HG02884 (cell line): ENCODE measurements around the gene CCDC8.
"Not testable (repeated sequence)": the region's sequence is repeated elsewhere in the genome, so short reads cannot be mapped to it uniquely, and the experiment has no call there.

ENCODE experiments used
- ATAC-seq: cut with Tn5 transposase; IDR thresholded peaks from one replicate; pipeline ENCODE4 v1.9.1; 2021; ENCODE audit warnings: mild to moderate bottlenecking, moderate library complexity; ENCODE audit not compliant: unreplicated experiment

Gene CCDC8

DNA sequence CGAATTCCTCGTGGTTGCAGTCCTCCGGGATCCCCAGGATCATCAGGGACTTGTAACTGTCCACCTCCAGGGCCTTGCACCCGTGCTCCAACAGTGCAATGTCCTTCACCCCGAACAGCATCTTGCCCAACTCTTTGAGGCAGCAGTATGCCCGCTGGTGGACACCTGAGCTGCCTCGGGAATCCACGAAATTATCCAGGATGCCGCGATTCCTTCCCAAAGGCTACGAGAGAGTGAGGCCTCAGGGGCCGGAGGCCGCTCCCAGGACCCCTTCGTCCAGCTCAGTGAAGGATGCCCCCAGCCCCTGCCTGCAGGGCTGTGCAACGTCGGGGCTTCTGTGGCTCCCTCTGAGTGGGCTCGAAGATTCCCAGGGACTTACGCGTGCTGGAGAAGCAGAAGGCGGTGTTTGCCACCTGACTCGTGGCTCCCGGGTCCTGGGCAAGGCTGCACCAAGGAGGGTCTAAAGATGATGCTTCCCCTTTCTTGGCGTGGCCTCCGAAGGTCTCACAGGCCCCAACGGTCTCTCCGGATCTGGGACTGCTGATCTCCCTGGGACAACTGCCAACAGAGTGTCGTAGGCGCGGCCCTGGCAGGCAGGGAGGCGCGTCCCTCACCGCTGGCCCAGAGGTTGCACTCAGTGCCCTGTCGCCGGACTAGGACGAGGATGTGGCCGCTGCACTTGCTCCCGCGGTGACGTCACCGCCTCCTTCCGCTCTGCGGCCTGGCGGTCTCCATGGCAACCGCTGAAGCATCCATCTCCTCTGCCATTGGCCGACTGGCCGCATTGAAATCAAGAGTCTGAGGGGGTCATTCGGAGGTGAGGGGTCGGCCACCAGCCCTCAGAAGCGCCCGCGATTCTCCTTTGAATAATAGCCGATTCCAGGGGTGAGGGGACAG is 15.1 kb upstream of the CCDC8 start, which contains the start of gene PNMA8C:
Gene PNMA8C (minus strand): TSS at position 698 of the 897 bp plus-strand sequence. CDS start 577 bp downstream, at position 121.
- ATAC-seq, result no peak

DNA sequence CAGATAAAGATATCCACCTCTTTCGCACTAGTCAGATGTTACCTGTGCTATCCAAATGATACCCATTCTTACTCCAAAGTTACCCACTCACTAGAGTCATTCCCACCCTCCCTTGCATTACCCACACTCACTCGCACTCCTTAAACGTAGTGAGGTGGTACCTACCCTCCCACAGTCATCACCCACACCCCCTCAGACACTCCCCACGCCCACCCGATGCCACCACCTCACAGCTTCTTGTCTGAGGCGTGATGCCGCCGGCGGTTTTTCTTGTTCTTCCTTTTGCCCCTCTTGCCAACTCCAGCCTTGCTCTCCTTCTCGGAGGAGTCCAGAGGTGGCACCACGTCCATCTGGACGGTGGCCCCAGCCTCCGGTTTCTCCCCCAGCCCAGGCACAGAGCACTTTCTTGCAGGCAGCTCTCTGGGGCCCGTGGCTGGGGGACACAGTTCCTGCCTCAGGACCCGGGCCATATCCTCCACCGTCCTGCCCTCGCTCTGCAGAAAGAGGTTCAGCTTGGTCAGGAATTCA is 14.2 kb upstream of the CCDC8 start:
- ATAC-seq, result no peak

DNA sequence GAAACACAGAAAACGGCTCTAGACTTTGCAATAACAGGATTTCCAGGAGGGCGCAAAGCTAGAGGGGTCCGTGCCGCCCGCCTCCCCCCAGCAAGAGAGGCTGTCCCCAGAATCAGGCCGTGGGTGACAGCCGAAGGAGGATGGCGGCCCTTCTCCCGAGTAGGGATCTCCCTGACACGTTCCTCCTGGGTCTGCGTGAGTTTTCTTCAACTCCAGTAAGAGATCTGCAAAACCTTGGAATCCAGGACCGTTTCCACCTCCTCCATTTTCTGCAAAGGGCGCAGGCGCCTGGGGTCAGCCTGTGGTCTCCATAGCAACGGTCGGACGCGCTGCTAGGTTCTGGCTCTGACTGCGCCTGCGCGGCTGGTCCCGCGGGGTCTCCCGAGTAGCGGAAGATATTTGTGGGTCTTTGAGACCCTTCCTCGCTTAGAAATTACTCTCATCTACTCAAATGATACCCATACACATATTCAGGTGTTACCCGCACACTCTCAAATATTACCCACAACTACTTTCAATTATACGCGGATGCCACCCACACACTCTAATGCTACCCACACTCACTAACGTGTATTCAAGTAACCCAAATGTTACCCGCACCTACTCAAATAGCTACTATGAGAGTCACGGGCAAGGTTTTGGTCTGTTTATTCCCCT is 13.3 kb upstream of the CCDC8 start:
- ATAC-seq, result no peak

DNA sequence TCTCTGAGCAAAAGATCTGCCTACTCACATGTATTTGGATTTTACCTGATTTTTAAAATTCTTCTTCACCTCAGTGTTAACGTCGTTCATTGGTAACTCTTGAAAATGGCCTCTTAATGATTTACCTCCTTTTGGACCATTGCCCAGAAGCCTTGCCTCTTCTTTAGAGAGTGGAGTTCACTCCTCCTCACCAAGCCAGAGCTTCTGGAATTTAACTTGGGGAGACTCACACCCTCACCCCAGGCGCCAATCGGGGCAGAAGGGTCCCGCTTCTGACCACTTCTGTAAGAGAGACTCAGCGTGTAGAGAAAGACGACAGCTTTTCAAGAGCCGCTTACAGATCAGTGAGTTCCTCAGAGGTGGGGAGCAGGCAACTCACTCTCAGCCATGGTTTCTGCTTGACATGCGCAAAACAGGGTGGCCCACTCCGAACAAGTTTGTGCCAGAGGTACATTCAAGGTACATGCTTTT is 12.7 kb upstream of the CCDC8 start:
- no peak for ATAC-seq

DNA sequence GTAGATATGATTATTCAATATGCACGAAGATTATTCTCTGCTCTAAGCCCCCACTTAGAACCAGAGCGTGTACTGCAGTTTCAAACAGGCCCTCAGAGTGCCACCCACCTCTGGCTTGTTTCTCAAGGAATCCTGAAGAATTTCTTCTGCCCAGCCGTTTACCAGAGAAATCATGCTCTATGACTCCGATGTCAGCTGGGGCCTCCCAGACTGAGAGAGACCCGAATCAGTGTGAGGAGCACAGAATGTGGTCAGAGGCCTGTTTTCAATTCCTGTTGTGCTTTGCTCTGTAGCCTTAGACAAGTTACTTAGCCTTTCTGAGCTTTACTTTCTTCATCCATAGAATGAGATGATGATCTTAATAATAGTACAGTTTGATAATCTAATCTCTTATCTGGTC is 9.8 kb upstream of the CCDC8 start:
- ATAC-seq, result no peak

DNA sequence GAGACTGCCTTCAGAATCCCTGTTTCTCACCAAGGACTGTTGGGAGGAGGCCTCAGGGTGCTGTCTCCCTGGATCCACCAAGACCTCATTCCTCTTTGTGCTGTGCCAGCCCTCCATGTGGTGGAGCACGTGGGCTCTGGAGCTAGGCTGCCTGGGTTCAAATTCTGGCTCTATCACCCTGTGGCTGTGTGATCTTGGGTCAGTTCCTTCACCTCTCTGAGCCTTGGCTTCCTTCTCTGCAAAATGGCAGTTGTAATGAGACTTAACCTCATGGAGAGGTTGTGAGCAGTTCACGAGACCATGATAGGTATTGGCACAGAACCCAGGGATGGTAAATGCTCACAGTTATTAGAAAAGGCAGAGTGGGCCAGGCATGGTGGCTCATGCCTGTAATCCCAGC is 9.0 kb upstream of the CCDC8 start:
- ATAC-seq, result no peak

DNA sequence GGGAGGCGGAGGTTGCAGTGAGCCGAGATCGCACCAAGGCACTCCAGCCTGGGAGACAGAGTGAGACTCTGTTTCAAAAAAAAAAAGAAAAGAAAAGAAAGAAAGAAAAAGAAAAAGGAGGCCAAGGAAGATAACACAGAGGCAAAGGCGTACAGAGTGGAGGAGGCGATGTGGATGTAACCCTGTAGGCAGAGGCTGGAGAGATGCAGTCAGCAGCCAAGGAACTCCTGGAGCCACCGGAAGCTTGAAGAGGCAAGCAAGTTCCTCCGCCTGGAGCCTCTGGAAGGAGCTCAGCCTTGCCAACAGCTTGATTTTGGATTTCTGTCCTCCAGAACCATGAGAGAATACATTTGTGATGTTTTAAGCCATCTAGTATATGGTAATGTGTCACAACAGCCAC is 6.7 kb upstream of the CCDC8 start:
- ATAC-seq, result no peak

DNA sequence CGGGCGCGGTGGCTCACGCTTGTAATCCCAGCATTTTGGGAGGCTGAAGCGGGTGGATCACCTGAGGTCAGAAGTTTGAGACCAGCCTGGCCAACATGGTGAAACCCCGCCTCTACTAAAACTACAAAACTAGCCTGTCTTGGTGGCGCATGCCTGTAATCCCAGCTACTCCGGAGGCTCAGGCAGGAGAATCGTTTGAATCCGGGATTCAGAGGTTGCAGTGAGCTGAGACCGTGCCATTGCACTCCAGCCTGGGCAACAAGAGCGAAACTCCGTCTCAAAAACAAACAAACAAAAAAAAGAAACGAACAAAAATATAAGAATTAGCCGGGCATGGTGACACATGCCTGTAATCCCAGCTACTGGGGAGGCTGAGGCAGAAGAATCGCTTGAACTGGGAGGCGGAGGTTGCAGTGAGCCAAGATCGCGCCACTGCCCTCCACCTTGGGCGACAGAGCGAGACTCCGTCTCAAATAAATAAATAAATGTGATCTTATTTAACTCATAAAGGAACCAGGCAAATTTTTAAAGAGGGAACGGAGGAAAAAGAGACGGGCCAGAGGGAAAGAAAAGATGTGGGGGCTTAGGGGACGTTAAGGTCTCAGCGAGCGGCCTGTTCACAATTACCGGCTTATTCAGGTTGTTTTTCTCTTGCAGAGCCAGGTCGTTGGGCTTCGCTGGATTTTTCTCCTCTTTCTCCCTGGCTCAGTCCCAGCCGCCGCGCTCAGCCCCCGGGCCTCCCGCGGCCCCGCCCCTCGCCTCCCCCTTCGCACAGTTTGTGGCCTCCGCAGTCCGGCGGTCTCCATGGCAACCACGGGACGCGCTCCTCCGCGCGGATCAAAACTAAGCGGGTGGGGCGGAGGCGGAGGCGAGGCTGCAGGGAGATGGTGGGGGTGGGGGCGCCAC is 2.7 kb upstream of the CCDC8 start:
- ATAC-seq, result not testable (repeated sequence)

DNA sequence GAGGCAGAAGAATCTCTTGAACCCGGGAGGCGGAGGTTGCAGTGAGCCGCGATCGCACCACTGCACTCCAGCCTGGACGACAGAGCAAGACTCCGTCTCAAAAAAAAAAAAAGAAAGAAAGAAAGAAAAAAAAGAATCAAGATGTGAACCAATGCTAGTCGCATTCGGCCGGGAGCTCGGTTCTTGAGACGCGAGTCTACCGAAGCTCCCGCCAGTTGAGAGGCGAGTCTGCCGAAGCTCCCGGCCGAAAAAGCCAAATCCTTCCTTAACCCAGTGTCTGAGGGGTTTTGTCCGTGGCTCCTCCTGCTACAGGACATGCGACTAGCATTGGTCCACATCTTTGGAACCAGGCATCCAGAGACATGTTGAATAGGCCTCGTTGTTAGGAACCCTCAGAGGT is 1.5 kb upstream of the CCDC8 start:
- not testable (repeated sequence) for ATAC-seq

DNA sequence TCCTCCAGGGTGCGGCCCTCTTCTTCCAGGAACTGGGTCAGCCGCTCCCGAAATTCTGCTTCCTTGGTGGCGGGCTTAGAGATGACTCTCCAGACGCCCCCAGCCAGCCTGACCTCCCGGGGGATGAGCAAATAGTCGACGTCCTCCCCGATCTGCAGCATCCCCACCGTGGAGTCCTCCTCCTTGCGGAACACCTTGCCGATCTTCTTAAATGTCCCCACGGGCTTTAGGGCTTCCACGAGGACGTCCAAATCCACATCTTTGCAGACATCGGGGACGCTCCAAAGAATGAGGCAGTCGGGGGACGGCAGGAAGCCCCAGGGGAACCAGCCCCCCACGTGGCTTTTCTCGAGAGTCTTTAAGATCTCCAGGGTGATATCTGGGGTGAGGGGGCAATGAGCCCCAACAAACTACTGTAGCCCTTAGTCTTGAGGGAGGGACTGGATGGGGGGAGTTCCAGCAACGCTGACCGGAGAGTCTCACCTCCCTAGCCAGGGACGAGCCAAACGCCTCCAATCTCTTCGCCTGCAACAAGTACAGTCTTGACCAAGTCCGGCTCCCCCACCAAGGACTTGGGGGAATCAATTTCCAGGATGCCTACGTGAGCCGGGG is 608 bp downstream of the CCDC8 start:
- ATAC-seq, result no peak

DNA sequence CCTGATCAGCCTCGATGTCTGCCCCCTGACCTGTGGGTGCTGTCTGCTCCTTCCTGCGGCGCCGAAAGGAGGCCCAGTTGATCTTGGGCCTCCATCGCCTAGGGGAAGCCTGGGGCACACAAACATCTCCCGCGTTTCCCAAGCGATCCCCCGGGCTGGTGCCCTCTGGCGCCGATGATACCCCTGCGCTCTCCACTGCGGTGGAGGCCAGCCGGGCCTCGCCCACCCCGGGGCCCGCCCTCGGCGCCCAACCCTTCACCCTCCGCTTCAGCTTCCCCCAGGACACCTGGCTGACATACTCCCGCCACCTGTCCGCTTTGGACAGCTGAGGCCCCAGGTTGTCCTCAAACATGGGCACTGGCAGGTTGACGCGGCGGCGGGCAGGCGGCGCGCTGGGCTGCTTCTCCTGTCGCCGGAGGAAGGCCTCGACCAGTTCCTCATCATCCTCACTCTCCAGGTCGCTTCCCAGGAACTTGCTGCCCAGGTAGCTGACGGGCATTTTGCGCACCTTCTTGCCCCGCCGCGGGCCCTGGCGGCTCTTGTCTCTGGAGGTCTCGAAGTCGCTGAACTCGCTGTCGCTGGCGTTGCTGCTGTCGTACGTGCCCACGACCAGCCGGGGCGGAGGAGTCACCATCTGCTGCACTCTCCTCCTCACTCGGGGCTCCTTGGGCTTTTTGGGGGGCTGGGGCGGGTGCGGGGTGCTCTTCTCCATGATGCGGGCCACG is 1.3 kb downstream of the CCDC8 start:
- no peak for ATAC-seq

DNA sequence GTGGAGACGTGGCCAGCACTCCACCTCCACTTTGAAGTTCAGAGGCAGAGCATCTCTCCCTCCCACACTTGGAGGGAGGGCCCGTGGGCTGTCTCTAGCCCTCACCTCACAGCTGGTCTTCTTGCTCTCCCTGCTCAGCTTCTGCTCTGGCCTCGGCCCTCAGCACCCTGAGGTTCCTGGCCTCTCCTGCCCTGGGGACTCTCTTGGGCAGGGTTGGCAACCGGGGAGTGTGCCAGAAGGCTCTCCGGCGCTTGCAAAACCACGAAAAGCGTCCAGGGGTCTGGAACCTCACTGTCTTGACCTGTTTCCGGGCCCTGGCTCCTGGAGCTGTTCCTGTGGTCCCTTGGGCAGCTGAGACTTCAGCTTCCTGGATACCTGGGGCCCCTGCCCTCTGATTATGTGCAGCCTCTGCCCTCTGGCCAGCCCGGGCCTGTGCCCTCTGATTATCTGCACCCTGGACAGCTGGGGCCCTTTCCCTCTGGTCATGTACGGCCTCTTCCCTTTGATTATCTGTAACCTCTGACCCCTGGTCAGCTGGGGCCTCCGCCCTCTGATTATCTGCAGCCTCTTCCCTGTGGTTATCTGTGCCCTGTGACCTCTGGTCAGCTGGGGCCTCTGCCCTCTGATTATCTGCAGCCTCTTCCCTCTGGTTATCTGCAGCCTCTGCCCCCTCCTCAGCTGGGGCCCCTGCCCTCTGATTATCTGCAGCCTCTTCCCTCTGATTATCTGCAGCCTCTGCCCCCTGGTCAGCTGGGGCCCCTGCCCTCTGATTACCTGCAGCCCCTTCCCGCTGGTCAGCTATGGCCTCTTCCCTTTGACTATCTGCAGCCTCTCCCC is 2.1 kb downstream of the CCDC8 start:
- no peak for ATAC-seq

DNA sequence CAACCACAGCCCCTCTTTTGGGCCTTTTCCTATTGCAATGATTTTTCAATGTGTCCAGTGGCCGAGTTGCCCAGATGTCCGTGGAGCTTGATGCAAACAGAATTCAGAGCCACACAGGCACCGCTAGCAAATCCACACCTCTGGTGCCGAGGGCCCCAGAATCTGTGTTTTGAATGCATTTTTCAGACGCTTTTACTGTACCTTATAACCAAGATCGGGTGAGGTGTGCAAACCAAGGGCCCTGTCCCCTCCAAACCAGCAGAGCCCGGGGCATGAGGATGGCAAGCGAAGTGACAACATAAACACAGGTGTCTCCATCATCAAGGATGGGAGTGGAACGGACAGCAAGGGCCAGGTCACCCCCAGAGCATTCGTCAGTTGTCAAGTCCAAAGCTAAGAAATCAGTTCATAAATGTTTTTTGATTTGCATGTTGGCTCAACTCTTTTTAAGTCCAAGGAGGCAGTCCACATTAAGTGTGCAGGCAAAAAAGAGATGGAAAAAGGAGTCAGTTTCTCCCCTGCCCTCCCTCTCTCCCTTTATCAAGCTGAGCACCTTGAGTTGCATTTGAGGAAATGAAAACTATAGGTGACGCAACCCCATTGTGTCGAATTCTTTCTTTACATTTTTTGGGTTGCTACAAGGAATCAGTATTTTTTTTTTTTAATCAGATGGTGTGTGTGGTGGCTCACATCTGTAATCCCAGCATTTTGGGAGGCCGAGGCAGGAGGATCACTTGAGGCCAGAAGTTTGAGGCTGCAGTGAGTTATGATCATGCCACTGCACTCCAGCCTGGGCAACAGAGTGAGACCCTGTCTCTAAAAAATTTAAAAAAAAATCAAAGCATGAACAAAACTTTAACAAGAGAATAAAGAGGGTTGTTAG is 2.9 kb downstream of the CCDC8 start:
- ATAC-seq, result no peak

DNA sequence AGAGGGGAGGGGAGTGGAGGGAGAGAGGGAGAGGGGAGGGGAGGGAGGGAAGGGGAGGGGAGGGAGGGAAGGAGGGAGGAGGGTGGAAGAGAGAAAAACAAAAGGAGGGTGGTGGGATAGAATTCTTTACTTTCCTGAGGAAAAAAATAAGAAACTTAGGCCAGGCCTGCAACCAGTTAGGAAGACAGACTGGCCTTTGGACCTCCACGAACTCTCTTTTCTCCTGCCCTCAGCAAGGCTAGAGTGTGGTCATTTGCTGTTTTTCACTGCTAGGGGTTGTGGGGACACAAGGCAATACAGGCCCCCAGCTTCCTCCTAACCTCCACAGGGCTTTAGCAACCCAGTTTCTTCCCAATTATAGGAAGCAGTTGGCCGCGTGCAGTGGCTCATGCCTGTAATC is 4.2 kb downstream of the CCDC8 start:
- ATAC-seq, result no peak

DNA sequence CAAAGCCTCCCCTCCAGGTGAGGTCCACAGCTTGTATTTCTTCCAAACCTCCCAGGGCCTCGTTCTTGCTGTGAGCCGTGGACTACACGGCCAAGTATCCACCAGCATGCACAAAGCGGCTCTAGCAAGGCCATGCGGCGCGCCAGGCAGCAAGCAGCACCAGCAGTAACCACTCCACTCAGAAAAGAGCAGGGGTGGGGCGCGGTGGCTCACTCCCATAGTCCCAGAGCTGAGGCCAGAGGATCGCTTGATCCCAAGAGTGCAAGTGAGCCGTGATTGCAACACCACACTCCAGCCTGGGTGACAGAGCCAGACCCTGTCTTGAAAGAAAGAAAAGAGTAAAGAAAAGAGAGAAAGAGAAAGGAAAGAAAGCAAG is 4.7 kb downstream of the CCDC8 start:
- ATAC-seq, result no peak

DNA sequence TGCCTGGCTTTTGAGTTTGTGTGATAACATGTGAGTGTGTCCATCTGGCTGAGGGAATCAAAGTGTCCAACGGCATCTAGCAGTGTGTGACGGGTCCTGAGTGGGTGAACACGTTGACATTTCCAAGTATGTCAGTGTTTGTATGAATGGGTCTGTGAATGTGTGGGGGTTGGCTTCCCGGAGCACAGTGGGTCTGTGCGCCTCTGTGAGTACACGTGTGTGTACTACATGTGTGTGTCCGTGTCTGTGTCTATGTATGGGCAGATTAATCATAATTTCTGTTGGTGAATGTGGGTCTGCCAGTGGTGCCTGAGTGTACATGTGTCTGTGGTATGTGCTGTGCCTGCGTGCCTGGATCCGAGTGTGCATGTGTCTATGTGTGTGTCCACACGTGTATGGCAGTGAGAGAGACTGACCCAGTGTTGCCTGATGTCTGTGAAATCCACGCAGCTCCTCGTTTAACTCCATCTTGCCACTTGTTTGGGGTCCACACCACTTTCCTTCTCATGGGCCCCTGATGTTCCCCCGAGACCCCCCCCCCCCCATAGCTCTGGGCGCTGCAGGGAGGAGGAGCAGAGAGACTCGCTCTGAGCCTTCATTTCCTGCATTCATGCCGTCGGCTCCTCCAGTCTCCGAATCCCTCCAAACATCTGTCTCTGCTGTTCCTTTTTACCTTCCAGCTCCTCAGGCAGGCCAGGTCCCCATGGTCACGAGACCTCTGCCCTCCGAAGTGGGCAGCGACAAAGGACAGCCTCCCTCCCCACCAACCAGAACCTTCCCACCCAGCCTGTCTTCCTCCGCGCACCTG is 5.3 kb downstream of the CCDC8 start:
- no peak for ATAC-seq

DNA sequence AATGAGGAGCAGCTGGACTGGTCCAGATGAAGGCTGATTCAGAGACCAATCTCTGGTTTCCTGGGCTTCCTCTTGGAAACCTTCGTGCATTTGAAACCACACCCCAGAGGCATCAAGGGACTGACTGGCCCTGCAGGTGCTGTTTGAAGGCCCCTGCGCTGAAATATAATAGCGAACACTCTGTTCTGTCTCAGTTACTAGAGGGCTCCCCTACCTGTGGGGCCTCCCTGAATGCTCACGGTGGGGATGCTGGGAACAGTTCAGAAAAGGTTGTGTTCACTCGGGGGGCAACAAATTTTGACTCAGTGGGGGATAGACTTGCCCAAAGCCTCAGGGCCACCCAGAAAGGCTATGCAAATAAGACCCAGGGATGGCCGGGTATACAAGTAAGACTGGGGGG is 6.4 kb downstream of the CCDC8 start:
- ATAC-seq, result no peak
